Stimulated activated CD8-positive, alpha-beta memory T cell treated with anti-CD3 and anti-CD28 coated beads, Interleukin-15, amount 100 ng/mL, for 1 hour (primary cell): Measurements from ENCODE around the gene PTPN1.
"Not testable (repeated sequence)": the region's sequence is repeated elsewhere in the genome, so short reads cannot be mapped to it uniquely, and the experiment has no call there.

ENCODE experiments used
- DNase-seq: peaks from one replicate; pipeline ENCODE4 v3.0.0-alpha.2; 2020; ENCODE audit warnings: low read depth

Gene PTPN1

GRCh38 chr20:50557549-50558134, 47.5 kb downstream of the PTPN1 start:
- no peak for DNase-seq

DNA sequence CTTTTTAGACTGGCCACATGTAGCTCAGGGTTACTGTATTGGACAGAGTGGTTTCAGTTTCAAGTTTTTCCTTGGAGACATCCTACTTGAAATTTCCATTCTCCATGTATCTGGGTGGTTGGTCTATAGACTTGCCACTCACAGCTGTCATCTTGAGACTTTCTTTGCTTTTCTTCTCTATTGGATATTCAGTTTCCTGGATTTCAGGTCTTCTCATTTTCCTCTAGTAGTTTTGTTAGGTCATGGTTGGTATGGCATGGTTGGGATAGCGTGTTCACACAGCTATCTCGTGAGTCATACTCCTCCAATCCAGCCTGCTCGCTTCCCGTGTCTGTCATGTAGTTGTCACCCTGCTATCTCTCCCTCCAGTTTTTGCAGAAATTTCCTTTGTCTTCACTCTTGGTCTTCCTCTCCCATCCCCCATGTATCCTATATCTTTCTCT, 48.3 kb downstream of the PTPN1 start:
- DNase-seq: no peak

DNA sequence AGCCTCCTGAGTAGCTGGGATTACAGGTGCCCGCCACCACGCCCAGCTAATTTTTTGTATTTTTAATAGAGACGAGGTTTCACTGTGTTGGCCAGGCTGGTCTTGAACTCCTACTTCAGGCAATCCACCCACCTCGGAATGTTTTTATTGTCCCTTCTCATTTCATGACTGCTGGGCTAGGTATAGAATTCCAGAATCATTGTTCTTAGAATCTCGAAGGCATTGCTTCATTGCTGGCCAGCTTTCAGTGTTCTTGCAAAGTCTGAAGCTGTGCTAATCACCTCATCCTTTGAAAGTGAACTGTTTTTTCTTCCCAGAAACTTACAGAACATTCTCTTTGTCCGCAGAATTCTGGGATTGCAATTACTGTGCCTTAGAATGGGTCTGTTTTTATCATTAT, 49.0 kb downstream of the PTPN1 start:
- no peak for DNase-seq

GRCh38 chr20:50559856-50560638, 49.9 kb downstream of the PTPN1 start:
- no peak for DNase-seq

DNA sequence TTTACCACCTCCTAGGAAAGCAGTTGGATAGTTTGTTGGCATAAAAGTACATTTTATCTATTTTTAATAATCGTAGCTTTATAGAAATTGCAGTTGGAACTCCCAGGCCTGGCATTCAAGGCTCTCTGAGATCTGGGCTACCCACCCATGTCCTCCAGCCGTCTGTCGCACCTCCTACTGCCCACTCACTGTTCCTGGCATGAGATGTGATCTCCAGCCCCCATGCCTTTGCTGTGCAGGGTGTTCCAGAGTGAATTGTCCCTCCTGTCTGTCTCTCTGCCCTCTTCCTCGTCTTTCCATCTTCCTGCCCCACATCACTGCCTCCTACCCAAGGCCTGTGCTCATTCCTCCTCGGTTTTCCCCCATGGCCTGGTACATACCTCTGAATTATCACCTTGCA, 50.7 kb downstream of the PTPN1 start:
- no peak for DNase-seq

DNA sequence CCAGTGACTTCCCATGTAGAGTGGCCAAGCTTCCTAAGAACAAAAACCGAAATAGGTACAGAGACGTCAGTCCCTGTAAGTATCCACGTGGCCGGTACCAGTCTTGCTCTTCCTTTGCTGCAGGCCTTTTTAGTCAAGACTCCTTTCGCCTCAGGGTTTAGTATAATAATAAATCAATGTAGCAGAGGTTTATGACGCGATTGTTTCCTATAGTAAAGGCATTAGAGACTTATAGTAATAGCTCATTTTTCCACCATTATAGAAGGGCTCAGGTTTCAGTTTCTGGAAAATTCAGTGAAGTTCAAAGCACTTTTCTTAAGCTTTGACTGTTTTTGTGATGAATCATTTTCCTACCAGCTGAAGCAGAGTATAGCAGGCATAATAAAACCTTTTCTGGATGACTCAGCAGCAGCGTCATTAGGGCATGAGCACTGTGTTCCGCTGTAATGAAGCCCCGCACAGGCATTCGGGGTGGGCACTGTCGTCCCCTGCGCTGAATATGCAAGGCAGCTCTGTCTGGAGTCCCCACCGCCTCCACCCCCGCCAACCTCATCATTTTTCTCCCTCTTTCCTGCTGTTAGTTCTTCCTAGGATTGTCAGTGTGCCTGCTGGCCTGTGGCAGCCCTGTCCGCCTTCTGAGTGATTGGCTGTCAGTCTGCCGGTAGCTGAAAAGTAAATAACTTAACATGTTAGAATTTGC, 51.3 kb downstream of the PTPN1 start:
- no peak for DNase-seq

GRCh38 chr20:50562262-50562701, 52.1 kb downstream of the PTPN1 start:
- no peak for DNase-seq

DNA sequence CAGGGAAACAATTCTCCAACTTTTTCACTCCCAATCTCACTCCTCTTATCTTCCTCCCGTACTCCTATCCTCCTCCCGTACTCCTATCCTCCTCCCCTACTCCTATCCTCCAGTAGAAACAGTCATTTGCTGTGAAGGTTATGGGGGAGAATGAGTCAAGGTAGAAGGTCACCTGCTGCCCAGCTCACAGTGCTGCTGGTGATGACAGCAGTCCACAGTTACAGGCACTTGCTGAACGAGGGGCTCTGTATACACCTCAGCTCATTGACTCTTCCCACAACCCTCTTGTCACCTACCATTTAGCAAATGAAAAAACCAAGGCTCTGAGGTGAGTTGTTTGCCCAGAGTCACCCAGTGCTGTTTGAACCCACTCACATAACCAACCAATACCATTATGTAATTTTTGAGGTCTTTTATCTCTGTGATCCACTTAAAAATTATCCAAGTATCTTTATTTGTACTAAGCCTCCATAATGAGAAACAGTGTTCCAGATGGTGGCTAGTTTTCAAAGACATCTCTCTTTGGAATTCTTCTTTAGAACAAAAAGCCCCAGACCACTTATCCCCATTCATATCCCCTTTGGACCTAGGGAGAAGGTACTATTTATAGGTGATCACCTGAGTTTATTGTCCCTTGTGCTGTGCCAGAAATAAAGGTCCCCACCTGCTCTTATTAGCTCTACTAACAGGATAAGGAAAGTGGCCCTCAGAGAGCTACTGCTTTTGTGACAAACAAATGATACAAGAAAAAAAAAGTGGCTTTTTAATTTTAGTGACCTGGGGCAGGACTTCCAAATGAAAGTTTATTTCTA, 53.2 kb downstream of the PTPN1 start:
- no peak for DNase-seq

DNA sequence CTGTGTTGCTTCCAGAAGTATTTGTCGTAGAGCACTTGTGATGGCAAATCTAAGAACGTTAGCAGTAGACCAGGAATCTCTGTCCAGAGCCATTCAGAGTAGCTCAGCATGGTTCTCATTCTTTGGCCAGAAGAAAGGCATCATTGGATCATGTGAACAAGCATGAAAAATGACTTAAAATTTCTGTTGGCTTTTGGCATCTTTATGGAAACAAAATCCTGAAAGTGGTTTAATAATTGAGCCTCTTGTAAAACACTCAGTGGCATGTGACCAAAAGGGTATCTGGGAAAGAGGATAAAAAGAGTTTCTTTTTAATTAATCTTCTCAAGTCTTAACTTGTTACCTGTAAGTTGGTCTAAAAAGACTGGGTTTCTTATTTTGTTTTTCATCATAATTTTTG, 55.2 kb downstream of the PTPN1 start:
- DNase-seq: no peak

DNA sequence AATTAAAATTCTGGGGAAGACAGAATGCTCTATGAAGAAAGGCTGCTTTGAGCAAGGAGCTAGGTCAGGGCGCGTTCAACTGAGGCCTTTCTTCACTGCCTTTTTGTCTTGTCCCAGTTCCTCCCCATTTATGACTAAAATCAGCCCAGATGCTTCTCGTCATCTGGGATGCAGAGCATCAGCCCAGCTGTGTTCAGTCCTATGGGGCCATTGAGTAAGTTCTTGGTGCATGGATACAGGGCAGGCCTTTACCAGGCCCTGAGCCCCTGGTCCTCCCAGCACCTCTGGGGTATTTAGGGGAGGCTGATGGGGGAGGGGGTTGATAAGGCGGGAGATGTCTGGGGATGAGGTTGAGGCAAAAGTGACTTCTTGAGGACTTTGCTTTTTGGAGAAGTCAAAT, 55.7 kb downstream of the PTPN1 start:
- DNase-seq: no peak

- no peak for DNase-seq
Observed at GRCh38 chr20:50567860-50568548, 57.8 kb downstream of the PTPN1 start.

DNA sequence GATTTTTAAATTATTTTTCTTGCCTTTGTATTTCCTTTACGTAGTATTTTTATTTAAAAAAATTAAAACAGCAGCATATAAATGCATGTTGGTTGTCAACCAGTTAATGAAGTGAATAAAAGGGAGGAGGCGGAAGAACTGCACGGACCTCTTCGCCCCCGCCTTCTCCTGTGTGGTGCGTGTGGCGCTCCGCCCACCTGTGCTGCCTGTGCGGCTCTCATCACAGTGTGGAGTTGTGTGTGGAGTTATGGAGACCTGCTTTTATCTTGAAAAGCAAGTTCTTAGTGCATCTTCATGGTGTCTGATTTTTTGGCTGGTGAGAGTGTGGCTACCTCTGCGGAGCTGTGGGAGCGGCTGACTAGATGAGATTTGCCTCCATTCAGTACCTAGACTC, 58.4 kb downstream of the PTPN1 start:
- no peak for DNase-seq

GRCh38 chr20:50569487-50569863, 59.3 kb downstream of the PTPN1 start:
- DNase-seq: not testable (repeated sequence)

GRCh38 chr20:50569864-50570836, 60.0 kb downstream of the PTPN1 start:
- no peak for DNase-seq

DNA sequence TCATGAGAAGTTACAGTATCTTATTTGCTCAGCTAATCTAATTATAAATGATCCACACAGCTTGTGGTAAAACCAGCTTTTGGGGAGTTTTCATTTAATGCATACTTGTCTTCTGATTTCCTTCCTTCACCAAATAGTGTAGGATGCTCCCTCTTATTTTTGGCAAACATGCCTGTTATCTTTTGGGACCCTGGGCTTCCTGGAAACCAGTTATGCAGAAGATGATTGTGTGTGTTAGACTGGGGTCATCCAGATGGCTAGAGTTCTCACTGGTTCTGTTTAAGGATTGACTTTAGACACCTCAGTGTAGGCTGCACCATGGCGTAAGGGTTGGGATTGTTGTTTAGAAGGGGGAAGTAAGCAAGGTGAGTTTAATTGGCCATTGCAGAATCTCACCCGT, 61.3 kb downstream of the PTPN1 start:
- no peak for DNase-seq

DNA sequence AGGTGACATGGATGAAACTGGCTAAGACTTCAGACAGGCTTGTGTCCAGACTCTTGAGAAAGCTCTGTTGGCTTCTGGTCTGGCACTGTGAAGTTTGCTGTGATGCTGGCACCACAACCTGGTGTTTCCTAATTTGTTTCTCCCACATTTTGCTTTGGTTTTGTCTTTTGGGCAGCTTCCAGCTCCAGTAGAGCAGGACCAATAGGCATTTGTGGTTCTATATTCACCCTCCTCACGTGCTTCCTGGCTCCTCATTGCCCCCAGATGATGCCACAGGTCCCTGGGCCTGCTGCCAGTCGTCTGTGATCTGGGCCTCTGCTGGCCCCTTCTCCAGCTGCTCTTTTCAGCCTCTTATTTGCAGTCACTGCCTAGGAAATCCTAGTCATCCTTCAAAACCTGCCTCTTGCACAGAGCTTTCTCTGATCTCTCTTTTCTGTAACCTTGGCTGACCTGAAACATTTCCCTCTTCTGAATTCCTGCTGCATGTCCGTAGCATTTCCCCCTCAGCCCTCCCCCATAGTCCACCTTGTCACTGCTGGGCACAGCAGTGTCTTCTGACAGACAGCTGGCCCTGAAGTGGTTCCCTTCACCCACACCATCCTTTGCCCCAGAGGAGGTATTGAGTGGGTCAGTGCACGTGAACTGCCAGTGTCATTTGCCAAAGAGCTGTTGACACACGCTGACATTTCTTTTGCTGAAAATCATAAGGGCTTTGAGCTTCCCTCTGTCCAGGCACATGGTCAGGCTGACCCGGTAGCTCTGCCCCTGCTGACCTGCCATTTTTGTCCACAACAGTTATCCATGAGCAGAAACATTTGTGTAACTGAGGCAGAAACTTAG, 63.0 kb downstream of the PTPN1 start:
- DNase-seq: no peak

- DNase-seq: no peak
Observed at GRCh38 chr20:50574108-50574507, 63.9 kb downstream of the PTPN1 start.

- no peak for DNase-seq
Observed at GRCh38 chr20:50574586-50574985, 64.4 kb downstream of the PTPN1 start.

GRCh38 chr20:50575865-50576720, 65.9 kb downstream of the PTPN1 start:
- peak; percentile 25 for DNase-seq
